ENCODE measurements around the gene LOXL1. TPM values are rescaled to one million over a fixed set of nuclear protein-coding genes. Genes with fewer than 3 reads are reported as not detected.
A peak's percentile ranks its signal among the peaks of the same experiment; 100 is the strongest.

LOXL1 gene
- total and polyA plus RNA-seq, 10 of the 15 experiments (the other 5 are each of a cell fraction or from before 2014, with no cell fraction given), result 0.07 to 0.15 TPM; not detected in 8

DNA sequence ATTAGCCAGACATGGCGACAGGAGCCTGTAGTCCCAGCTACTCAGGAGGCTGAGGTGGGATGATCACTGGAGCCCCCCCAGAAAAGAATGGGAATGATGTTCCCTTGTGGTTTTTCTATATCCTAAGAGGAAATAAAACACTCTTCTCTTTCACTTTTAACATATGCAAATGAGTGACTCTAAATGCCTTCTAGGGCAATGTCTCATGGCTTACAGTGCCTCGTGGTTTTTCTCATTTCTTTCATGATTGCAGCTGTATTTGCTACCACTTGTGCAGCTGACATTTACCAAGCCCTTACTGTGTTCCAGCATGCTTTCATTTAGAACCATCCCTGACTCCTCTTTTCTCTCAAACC, 39.5 kb downstream of the LOXL1 start (continued):
- no peak for TF ChIP-seq BMI1 (IDR thresholded peaks at IDR 0.05; ENCODE audit: borderline replicate concordance)
- TF ChIP-seq HDAC6 (IDR thresholded peaks at IDR 0.05; ENCODE audit: unreplicated experiment), result no peak
- no peak for TF ChIP-seq RFX5 (IDR thresholded peaks at IDR 0.05; ENCODE audit: low read depth, low read length)
- no peak for TF ChIP-seq ZBED1 (IDR thresholded peaks at IDR 0.05; ENCODE audit: borderline replicate concordance)
- no peak for TF ChIP-seq EGR1 (IDR thresholded peaks at IDR 0.05; ENCODE audit: borderline replicate concordance in 1 of 2, low read depth in 2 of 2, low read length in 2 of 2)
- peak; percentile 68 for TF ChIP-seq RUNX3 (IDR thresholded peaks at IDR 0.05; ENCODE audit: low read length)
- TF ChIP-seq ETV6 (conservative IDR thresholded peaks at IDR 0.05 in 1 of 2, IDR thresholded peaks at IDR 0.05 in 1 of 2; ENCODE audit: borderline replicate concordance in 1 of 2, low read depth in 1 of 2), result no peak
- no peak; the same call in 1 of the 2 replicates for TF ChIP-seq IKZF1 (conservative IDR thresholded peaks at IDR 0.05)
- TF ChIP-seq CREB1 (IDR thresholded peaks at IDR 0.05; ENCODE audit: low read depth), result no peak
- peak; percentile 50 for TF ChIP-seq MXI1 (IDR thresholded peaks at IDR 0.05; ENCODE audit: low read depth, low read length)
- peak; percentile 75; a peak in 3 of 4 replicates for TF ChIP-seq IKZF2 (IDR thresholded peaks at IDR 0.05)
- TF ChIP-seq CHD1 (IDR thresholded peaks at IDR 0.05; ENCODE audit: low read depth, low read length), result no peak
- TF ChIP-seq ZNF687 (IDR thresholded peaks at IDR 0.05), result 0 out of 2 replicates have a peak, but pooled peaks have one; percentile 25
- no peak for TF ChIP-seq TBL1XR1 (IDR thresholded peaks at IDR 0.05; ENCODE audit: low read depth, low read length)
- 0 out of 2 replicates have a peak, but pooled peaks have one; percentile 35 for TF ChIP-seq TCF12 (IDR thresholded peaks at IDR 0.05; ENCODE audit: low read depth, low read length)
- no peak for TF ChIP-seq BHLHE40 (IDR thresholded peaks at IDR 0.05; ENCODE audit: borderline replicate concordance in 1 of 2, low read depth in 2 of 2, low read length in 1 of 2)
- TF ChIP-seq SREBF1 (IDR thresholded peaks at IDR 0.05; ENCODE audit: low read length), result no peak
- TF ChIP-seq MYB (IDR thresholded peaks at IDR 0.05; ENCODE audit: borderline replicate concordance, low read depth, low read length), result no peak
- no peak for TF ChIP-seq ASH2L (IDR thresholded peaks at IDR 0.05; ENCODE audit: borderline replicate concordance, low read depth)
- no peak for TF ChIP-seq TCF7 (IDR thresholded peaks at IDR 0.05; ENCODE audit: borderline replicate concordance)
- TF ChIP-seq ZBTB40 (IDR thresholded peaks at IDR 0.05; ENCODE audit: borderline replicate concordance), result no peak
- TF ChIP-seq STAT3 (IDR thresholded peaks at IDR 0.05; ENCODE audit: low read depth, low read length), result no peak
- TF ChIP-seq CREM (IDR thresholded peaks at IDR 0.05; ENCODE audit: low read depth), result no peak
- peak; percentile 86 for TF ChIP-seq ZNF384 (IDR thresholded peaks at IDR 0.05; ENCODE audit: borderline replicate concordance, low read depth, low read length)
- TF ChIP-seq RB1 (IDR thresholded peaks at IDR 0.05; ENCODE audit: borderline replicate concordance), result no peak
- no peak for TF ChIP-seq FOXK2 (IDR thresholded peaks at IDR 0.05)
